NCI-H1105 (cell line): ENCODE data around the gene TRIM9.
"Not testable (repeated sequence)": the region's sequence is repeated elsewhere in the genome, so short reads cannot be mapped to it uniquely, and the experiment has no call there.

Experiments used
- DNase-seq: peaks from one replicate; lab custom pipeline; 2025; lab: John Stamatoyannopoulos, UW

Gene TRIM9

DNA sequence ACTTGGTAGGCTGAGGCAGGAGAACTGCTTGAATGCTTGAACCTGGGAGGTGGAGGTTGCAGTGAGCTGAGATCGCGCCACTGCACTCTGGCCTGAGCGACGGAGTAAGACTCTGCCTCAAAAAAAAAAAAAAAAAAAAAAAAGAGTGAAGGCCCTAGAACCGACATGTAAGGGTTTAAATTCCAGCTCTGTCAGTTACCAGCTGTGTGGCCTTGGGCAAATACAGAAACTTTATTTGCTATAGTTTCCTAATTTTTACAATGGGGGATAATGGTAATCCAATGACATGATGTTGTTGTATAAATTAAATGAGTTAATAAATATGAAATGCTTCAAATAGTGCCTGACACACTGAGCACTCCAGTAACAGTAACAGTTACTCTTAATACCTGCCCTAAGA lies 131.0 kb downstream of the TRIM9 start:
- no peak for DNase-seq

DNA sequence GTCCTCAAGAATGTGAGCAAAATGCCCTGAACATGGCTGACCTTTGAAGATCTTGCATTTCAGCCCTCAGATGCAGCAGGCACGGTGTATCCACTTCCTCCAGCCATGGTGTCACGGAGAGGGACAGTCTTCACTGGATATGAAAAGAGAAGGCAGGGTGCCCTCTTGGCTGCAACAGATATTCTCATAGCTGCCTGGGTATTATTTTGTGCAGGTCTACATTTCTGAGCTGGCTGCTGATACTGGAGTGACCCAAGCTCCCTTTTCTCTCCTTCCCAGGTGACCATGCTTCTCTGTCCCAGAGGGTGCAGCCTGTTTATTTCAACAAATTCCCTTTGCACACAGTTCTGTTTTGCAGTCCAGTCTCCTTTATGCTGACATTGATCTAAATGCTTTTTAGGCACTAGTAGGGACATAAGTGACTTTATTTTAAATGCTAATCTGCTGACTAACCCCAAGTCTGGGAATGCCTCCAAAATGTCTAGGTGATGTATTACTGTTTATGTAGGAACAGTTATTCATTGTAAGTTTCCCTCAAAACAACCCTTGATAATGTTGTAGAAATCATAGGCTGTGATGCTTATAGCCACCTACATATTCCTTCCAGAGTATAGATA lies 133.2 kb downstream of the TRIM9 start:
- DNase-seq, result no peak

DNA sequence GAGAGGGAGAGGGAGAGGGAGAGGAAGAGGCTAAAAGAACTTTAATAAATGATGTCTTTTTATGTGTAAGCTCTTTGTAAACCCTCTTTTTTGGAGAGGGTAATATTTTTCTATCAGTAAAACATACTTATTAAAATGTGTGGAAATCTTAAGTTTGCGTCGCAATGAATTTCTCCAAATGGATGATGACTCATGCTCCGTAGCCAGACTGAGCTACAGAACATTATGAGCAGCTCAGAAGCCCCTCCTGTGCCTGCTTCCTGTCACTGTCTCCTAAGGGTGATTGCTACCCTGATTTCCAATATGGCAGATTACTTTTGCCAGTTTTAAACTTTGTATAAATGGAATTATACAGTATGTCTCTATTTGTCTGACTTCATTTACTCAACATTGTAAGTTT lies 137.6 kb downstream of the TRIM9 start:
- no peak for DNase-seq

DNA sequence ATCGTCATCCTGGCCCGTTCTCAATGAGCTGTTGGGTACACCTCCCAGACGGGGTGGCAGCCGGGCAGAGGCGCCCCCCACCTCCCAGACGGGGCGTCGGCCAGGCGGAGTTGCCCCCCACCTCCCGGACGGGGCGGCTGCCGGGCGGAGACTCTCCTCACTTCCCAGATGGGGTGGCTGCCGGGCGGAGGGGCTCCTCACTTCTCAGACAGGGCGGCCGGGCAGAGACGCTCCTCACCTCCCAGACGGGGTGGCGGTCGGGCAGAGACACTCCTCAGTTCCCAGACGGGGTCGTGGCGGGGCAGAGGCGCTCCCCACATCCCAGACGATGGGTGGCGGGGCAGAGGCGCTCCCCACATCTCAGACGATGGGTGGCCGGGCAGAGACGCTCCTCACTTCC lies 138.5 kb downstream of the TRIM9 start:
- not testable (repeated sequence) for DNase-seq

DNA sequence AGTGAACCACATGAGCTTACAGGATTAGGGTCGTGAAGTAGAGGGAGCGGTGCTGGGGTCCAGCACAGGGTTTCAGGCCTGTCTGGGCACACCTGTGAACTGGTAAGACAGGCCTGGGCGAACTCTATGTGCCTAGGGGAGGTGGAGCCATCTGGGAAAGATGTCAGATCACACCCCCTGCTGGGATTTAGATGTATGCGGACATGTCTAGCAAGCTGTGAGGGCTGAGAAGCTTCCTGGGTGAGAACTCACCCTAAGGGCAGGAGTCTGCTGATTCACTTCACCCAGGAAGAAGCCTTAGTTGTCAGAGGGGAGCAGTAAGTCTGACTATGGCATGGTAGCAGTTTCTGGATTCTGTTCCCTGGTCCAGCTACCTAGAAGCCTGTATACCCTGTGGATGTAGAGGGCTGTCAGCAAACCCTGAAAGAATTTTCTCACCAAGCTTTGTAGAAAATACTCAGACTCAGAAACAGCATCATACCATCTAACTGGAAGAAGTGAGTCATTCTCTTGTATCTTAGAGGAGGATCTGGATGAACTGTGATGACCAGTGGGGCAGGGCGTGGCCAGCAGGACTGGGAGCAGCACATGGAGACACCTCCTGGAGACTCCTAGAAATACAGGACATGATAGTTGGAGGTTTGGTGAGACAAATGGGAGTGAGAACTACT lies 139.4 kb downstream of the TRIM9 start:
- DNase-seq, result peak; percentile 25

DNA sequence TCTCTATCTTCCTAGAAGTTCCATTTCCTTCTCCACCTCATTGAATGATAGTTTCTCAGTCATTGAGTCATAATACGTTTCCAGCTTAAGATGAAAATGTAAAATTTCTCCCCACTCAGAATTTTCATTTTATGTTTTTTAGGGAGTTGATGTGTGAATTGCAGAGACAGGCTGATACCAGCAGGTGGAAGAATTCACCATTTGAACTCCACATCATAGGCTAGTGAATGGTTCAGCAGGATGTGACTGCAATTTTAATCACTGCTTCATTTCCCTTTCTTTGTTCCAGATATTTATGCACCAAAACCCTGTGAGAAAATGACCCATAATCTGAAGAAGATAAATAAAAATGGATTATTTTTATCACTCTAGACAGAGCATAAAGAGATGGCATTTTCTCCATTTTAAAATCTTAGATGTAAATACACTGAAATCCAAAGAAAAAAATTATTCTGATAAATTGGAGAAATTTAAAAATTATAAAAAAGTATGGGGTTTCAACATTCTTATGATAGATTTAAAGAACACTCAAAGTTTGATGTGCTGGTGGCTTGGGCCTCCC lies 140.0 kb downstream of the TRIM9 start:
- DNase-seq, result peak; percentile 47

DNA sequence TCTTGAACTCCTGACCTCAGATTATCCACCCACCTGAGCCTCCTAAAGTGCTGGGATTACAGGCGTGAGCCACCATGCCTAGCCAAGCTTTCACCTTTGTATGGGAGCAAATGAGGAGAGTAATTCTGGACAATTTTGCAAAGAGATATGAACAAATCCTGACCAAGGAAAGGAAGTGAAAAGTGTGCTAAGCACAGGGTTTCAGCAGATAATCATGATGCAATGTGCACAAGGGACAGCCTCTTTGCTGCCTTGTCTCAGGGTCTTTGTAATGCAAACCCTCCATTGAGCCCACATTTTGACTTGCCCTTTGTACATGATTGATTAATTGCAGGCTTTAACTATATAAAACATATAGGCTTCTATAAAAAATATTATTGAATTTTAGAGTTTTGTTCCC lies 141.4 kb downstream of the TRIM9 start:
- DNase-seq, result no peak

DNA sequence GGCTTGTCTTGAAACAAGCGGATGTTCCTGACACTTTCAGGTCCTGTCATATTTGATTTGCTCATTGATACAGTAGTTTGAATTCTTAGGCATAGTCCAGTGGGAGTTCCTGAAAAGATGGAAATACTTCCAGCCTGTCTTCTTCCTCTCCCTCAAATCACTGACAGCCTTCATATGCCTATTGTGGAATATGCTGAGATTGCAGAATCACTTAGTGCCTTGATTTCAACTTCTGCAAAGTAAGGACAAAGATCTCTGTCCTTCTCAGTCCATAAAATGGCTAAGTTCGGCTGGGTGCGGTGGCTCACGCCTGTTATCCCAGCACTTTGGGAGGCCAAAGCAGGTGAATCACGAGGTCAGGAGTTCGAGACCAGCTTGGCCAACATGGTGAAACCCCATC lies 143.9 kb downstream of the TRIM9 start:
- no peak for DNase-seq

DNA sequence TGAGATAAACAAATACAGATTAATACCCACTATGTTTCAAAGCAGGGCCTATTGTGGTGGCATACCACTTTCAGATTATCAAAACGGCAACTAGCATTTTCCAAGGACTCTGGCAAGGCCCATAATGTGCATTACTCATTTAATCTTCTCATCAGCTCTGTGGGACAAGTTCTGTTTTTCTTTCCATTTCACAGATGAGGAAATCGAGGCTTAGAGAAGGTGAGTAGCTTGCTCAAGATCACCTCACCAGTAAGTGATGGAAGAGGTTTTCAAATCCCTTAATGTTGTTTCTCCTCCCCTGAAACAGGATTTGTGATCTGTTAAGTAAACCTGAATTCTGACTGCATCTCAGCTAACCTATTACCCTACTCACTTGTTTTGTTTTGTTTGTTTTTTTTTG lies 146.7 kb downstream of the TRIM9 start:
- DNase-seq, result no peak

DNA sequence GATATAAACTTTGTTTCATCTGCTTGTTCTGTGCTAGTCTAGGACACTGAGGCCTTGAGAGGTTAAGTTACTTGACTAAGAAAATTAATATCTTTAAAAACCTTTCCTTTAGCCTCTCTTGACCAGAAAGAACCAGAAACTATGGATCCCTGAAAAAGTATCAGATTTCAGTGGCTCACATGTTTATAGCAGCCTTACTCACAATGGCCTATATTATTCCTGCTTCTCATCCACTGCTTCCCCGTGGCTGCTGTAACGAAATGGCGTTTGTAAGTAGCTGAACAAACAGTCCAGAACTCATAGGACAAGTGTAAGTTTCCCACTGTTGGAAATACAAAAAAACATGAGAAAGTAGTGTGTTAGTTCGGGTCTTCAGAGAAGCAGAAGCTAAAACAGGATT lies 147.5 kb downstream of the TRIM9 start:
- DNase-seq, result no peak

DNA sequence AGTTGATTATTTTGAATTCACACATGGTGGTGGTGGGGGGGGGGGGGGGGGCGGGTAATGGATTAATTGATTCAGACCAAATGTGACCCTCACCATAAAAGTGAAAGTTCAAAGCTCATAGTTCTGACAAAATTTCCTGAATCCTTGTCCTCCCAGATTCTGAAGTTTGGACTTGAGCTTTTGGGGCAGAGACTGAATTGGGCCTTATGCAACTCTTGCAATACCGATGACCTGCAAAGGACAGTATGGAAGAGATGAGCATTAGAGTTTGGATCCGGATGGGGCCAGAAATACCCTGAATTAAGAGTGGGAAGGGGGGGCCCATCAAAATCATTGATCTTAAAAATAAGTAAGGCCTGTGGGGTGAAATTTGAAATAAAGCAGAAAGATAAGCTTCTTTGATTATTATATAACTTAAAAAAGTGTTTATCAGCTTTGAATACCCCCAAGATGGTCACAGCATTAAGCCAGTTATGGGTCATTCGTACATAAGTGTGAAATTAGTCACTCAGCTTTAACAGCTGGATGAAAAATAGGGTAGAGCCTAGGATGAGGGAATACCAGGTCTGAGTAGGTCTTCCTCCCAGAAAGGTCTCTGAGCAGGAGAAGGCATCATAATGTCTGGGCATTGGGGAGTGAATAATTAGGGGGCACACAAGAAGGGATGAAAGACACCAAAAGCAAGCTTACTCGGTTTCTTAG lies 148.5 kb downstream of the TRIM9 start:
- no peak for DNase-seq

DNA sequence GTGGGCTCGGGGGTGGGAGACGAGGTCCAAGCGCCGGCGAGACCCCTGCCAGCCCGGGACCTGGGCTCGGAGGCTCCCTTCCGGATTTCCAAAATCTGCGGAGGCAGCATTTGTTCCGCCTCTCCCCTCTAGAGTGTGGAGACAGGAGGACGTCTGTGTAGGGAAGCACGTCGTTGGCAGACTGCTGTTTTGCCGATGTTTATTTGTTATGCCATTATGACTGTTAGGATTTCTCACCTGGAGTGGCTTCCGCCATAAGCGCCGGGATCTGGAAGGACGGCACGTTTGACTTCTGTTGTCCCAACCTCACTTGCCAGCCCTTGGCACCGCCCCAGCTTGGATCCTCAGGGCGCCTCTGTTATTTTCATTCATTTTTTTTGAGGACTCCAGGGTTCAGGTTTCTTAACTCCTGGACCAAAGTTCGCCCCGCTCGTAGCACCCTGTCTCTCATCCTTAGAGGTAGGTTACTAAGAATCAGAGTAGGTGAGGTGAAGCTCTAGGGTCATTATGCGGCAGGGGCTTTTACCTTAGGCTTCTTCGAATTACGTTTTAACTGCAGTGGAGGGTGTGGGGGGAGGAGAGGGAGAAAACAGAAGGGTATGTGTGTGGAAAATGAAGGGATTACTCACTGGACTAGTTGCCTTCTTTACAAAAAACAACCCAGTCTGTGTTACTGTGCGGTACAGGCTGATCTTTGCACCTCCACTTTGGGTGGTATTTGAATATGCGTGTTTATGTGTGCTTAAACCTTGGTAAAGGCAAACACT lies 150.1 kb downstream of the TRIM9 start:
- DNase-seq, result peak; percentile 79

DNA sequence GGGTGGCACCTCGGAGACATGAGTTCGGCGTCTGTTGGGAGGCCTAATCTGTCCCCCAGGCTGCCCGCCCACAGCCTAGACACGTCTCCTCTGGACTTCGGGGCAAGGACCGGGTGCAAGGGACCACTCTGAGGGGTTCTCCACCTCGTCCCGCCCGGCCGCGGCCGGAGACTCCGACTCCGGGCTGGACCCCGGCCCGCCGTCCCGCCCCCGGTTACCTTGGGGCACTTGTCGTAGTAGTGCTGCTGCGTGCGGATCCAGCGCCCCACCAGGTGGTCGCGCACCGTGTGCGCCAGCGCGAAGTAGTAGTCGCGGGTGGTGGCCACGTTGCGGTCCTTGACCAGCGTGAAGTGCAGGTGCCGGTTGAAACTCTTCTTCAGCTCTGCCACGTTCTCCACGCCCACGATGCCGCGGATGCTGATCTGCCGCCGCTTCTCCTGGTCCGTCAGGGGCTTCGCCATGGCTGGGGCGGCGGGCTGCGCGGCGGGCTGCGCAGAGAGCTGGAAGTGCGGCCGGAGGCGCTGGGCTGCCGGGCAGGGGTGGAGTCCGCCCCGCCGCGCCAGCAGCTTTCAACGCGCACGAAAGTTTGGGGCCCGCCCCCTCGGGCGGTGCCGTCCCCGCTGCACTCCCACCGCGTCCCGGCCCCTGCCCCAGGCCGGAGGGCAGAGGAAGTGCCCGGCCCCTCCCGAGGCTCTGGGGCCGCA lies 150.8 kb downstream of the TRIM9 start, which contains the start of gene PYGL:
Gene PYGL, minus strand, starts transcription at position 541 of the 704 bp plus-strand sequence. Its CDS starts 80 bp downstream, at position 461.
- no peak for DNase-seq

DNA sequence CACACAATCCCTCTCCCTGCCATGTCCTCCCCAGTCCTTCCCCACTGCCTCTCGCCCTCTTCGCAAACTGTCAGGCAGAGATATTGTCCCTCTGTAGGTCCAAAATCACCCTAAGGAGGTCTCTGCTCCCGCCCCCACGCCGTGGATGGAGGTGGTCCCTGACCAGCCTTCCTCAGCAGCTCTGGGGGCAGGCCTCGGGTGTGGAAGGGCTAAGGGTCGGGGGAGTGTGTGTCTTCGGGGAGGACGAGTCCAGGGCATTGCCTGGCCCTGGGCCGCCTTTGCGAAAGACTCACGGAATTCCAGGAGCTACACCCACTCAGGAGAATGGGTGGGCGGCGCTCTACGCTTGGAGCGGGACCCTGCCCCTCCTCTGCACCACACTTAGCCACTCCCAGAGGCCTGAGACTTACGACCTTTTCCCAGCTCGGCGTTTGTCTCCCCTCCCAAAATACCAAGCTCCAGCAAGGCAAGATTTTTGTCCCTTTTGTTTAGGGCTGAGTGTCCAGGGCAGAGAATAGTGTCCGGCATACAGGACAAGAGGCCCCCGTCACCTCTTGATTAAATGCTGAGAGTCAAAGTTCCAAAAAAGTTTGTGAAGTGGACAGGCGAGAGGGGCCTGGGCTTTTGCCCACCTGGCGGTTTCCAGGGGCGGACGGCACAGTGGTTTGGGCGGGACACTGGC lies 151.5 kb downstream of the TRIM9 start:
- no peak for DNase-seq

DNA sequence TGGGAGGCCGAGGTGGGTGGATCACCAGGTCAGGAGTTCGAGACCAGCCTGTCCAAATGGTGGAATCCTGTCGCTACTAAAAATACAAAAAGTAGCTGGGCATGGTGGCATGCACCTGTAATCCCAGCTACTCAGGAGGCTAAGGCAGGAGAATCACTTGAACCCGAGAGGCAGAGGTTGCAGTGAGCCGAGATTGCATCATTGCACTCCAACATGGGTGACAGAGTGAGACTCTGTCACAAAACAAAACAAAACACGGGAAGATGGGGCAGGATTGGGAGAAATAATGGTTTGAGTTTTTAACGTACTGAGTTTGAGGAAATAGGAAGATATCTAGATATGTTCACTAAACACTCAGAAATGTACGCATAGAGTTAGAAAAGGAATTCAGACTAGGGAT lies 153.3 kb downstream of the TRIM9 start:
- DNase-seq, result not testable (repeated sequence)

DNA sequence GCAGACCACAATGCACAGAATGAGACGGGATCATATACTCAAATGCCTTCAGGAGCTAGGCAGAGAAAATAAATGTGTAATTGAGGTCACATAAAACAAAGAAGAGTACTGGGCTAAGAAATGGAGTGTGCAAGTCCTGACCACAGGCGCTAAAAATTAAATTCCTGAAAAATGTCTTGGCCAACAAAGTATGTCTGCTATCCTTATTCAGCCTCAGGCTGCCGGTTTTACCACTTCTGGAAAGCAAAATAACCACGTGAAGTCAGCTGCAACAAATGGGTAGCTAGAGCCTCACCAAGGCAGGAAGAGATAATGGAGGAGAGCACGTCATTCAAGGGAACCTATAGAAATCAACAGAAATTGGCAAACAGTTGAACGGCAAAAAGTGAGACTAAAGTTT lies 153.8 kb downstream of the TRIM9 start:
- DNase-seq, result no peak

DNA sequence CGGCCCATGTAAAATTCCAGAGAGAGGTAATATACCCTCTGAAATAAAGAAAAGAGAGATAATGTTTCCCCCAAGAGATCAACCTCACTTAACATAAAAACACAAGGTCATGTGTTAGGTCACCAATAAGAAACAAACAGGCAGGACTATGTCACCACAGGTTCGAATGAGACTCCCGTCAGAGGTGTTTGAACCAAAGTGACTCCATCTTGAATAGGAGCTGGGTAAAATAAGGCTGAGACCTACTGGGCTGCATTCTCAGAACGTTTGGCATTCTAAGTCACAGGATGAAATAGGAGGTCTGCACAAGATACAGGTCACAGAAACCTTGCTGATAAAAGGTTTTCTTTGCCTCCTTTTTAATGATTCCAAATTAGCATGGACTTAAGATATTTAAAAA lies 157.1 kb downstream of the TRIM9 start:
- no peak for DNase-seq

DNA sequence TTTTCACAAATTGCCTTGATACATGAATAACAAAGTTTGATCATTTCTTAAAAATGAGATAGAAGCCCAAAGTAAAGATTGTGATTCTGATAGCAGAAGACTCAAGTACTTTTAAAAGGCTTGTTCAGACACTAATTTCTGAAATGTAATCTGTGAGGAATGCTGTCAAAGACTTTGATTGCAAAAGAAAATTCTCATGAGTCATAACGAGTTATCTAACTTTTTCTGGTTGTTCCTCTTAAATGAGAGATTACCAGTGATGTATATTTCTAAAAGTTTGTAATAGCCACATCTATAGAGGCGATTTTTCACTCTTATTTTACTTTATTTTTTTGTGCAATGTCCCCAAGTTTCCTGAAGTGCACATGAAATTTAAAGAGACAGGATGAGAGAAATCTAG lies 157.6 kb downstream of the TRIM9 start:
- DNase-seq, result no peak

DNA sequence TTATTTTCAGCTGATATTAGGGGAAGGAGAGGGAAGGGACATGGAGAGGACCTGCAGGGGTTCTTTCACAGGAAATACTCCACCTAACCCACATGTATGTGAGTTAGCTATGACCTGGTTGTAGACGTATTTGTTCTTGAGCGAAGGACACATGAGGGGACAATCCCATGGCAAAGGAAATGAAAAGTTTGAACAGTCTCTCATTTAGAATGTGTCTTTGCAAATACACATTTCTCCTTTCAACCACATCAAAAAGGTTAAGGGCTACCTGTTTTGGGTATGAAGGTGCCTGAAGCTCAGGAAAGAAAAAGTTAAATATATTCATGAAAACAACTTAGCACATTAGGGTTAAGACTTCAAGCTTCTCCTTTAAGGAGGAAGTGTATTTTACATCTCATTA lies 158.0 kb downstream of the TRIM9 start:
- no peak for DNase-seq

DNA sequence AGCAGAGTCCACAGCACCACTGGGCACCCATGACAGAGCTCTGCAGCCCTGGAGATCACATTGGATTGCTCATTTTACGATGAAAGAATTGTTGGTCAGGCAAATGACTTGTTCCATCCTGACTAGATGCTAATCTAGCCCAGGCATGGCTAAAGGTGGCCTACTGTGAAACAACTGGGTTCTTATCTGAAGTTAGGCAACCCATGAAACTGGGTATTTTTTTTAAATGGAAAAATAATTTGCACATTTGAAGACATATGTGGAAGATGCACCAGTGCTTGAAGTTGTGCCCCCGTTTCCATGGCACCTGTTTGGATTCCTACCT lies 158.9 kb downstream of the TRIM9 start:
- no peak for DNase-seq
